PC-9 (cell line): ENCODE data around the gene MTUS2. TPM values are rescaled to one million over a fixed set of nuclear protein-coding genes. Genes with fewer than 3 reads are reported as not detected.

Experiments
- BruUV-seq: library from RNA; stranded (reverse); fragments of 400-500 nt; replicated peaks from 2 replicates; lab custom pipeline; 2021; lab: Mats Ljungman, UMichigan
- CTCF ChIA-PET: fragments of 300-600 bp; sonication (Branson Sonifier 250); formaldehyde crosslinking; loops from one replicate; lab custom pipeline; 2022; ENCODE audit warnings: antibody characterized with exemption; lab: Charles Lee
- POLR2A ChIA-PET: fragments of 300-600 bp; sonication (Branson Sonifier 250); formaldehyde crosslinking; loops from one replicate; lab custom pipeline; 2022; ENCODE audit warnings: antibody characterized with exemption; ENCODE audit not compliant: unreplicated experiment; lab: Charles Lee
- DNase-seq, 2 experiments: peaks; one replicate each; pipeline versions ENCODE4 v3.0.0 to v3.0.0-alpha.2; 2015 to 2022; ENCODE audit warnings: mixed read lengths in 1 of 2
- H2AFZ ChIP-seq: fragments of 200-600 bp; sonication (generic); 2 replicates; pipeline ENCODE4 v1.8.1; 2017; ENCODE audit warnings: antibody characterized with exemption
- H3F3A ChIP-seq: fragments of 200-600 bp; sonication (generic); 2 replicates; pipeline ENCODE4 v1.8.1; 2017; ENCODE audit warnings: antibody characterized with exemption, mild to moderate bottlenecking, low read depth; ENCODE audit not compliant: insufficient read depth
- H3K27ac ChIP-seq: fragments of 200-600 bp; sonication (generic); 2 replicates; pipeline ENCODE4 v1.6.1; 2016; ENCODE audit warnings: mixed run types
- H3K27me3 ChIP-seq: fragments of 200-600 bp; sonication (generic); 2 replicates; pipeline ENCODE4 v1.6.1; 2016; ENCODE audit warnings: low read depth, mixed run types; ENCODE audit not compliant: insufficient read depth
- H3K36me3 ChIP-seq: fragments of 200-600 bp; sonication (generic); 2 replicates; pipeline ENCODE4 v1.6.1; 2016; ENCODE audit warnings: low read depth, mixed run types
- H3K4me1 ChIP-seq: fragments of 200-600 bp; sonication (generic); replicated peaks from 2 replicates; pipeline ENCODE4 v1.6.1; 2016; ENCODE audit warnings: mixed run types; ENCODE audit not compliant: insufficient read depth
- H3K4me2 ChIP-seq: fragments of 200-600 bp; sonication (generic); 2 replicates; pipeline ENCODE4 v1.6.1; 2017; ENCODE audit warnings: mixed run types
- H3K4me3 ChIP-seq: fragments of 200-600 bp; sonication (generic); 2 replicates; pipeline ENCODE4 v1.6.1; 2016; ENCODE audit warnings: mixed run types
- H3K79me2 ChIP-seq: fragments of 200-600 bp; sonication (generic); 2 replicates; pipeline ENCODE4 v1.6.1; 2017; ENCODE audit warnings: low read depth, mixed run types
- H3K9me2 ChIP-seq: fragments of 200-600 bp; sonication (generic); 2 replicates; pipeline ENCODE4 v1.8.1; 2017; ENCODE audit warnings: mild to moderate bottlenecking; ENCODE audit not compliant: insufficient read depth
- H3K9me3 ChIP-seq: fragments of 200-600 bp; sonication (generic); 2 replicates; pipeline ENCODE4 v1.8.1; 2016; ENCODE audit warnings: low read depth; ENCODE audit not compliant: insufficient read depth
- H4K20me1 ChIP-seq: fragments of 200-600 bp; sonication (generic); 2 replicates; pipeline ENCODE4 v1.8.1; 2017; ENCODE audit not compliant: insufficient read depth
- CTCF ChIP-seq: fragments of 200-600 bp; sonication (generic); conservative IDR thresholded peaks from 2 replicates; pipeline ENCODE4 v1.6.1; 2017; ENCODE audit warnings: mixed run types, antibody characterized with exemption, mild to moderate bottlenecking, moderate library complexity
- EZH2 ChIP-seq: fragments of 200-600 bp; sonication (generic); IDR thresholded peaks from 2 replicates; pipeline ENCODE4 v1.8.0; 2017; ENCODE audit warnings: antibody characterized with exemption, low read depth
- intact Hi-C: fragments of 100-400 bp; cut with micrococcal nuclease; formaldehyde crosslinking; loops from one replicate; pipeline ENCODE4 v1.10.0; 2022; ENCODE audit not compliant: unreplicated experiment
- total RNA-seq: library from RNA; stranded (reverse); gene quantifications from 2 replicates; pipeline ENCODE4 v1.2.3, GENCODE V29; 2021

Gene MTUS2
- total RNA-seq, 1 experiment from 2014 or later, result not detected

- H3K9me3 ChIP-seq, result no peaks in the 10 kb centered on the region
- intact Hi-C loops, result no loop called here
- H2AFZ ChIP-seq, result no peak overlapping the region
- no peaks in the 10 kb centered on the region for H3K4me1 ChIP-seq
- no peaks in the 10 kb centered on the region for H3F3A ChIP-seq
- ChIA-PET POLR2A (no interaction called here), CTCF (no interaction called here)
- H3K36me3 ChIP-seq, result no peaks in the 10 kb centered on the region
- H3K4me3 ChIP-seq, result no peak overlapping the region
- DNase-seq, result no peak
- no peak overlapping the region for H3K27ac ChIP-seq
- H3K9me2 ChIP-seq, result no peaks in the 10 kb centered on the region
- H3K27me3 ChIP-seq, result peaks cover 16% of the 10 kb centered on the region
- H4K20me1 ChIP-seq, result no peaks in the 10 kb centered on the region
- no TSS peak for BruUV-seq
- H3K4me2 ChIP-seq, result no peak overlapping the region
- no peaks in the 10 kb centered on the region for H3K79me2 ChIP-seq
- TF ChIP-seq CTCF, result no peak
Observed at GRCh38 chr13:29073755-29074154, 253.6 kb downstream of the MTUS2 start.

- Histone ChIP-seq H3F3A (no peaks in the 10 kb centered on the region), H3K79me2 (no peaks in the 10 kb centered on the region), H3K36me3 (no peaks in the 10 kb centered on the region), H3K27me3 (peaks cover 16% of the 10 kb centered on the region), H2AFZ (no peak overlapping the region), H3K9me3 (no peaks in the 10 kb centered on the region), H3K9me2 (no peaks in the 10 kb centered on the region), H3K4me2 (no peak overlapping the region), H4K20me1 (no peaks in the 10 kb centered on the region), H3K4me3 (no peak overlapping the region), H3K27ac (no peak overlapping the region), H3K4me1 (no peaks in the 10 kb centered on the region)
- DNase-seq, result no peak
- CTCF ChIA-PET, result no interaction called here
- POLR2A ChIA-PET, result no interaction called here
- no TSS peak for BruUV-seq
- intact Hi-C loops, result no loop called here
- no peak for TF ChIP-seq EZH2
- TF ChIP-seq CTCF, result no peak
Observed at GRCh38 chr13:29077051-29077813, 257.1 kb downstream of the MTUS2 start.

GRCh38 chr13:29081036-29081435 lies 260.9 kb downstream of the MTUS2 start:
- Histone ChIP-seq H3F3A (no peaks in the 10 kb centered on the region), H3K9me2 (no peaks in the 10 kb centered on the region), H3K36me3 (no peaks in the 10 kb centered on the region), H3K4me3 (no peak overlapping the region), H3K4me1 (no peaks in the 10 kb centered on the region), H3K27me3 (no peaks in the 10 kb centered on the region), H4K20me1 (no peaks in the 10 kb centered on the region), H2AFZ (no peak overlapping the region), H3K9me3 (no peaks in the 10 kb centered on the region), H3K79me2 (no peaks in the 10 kb centered on the region), H3K4me2 (no peak overlapping the region), H3K27ac (no peak overlapping the region)
- POLR2A ChIA-PET, result no interaction called here
- TF ChIP-seq CTCF, result no peak
- TF ChIP-seq EZH2, result no peak
- BruUV-seq, result no TSS peak
- no peak for DNase-seq
- intact Hi-C loops, result no loop called here
- CTCF ChIA-PET, result no interaction called here
